ENCODE measurements around the gene ESD.

- TF ChIP-seq, protein P1, sequence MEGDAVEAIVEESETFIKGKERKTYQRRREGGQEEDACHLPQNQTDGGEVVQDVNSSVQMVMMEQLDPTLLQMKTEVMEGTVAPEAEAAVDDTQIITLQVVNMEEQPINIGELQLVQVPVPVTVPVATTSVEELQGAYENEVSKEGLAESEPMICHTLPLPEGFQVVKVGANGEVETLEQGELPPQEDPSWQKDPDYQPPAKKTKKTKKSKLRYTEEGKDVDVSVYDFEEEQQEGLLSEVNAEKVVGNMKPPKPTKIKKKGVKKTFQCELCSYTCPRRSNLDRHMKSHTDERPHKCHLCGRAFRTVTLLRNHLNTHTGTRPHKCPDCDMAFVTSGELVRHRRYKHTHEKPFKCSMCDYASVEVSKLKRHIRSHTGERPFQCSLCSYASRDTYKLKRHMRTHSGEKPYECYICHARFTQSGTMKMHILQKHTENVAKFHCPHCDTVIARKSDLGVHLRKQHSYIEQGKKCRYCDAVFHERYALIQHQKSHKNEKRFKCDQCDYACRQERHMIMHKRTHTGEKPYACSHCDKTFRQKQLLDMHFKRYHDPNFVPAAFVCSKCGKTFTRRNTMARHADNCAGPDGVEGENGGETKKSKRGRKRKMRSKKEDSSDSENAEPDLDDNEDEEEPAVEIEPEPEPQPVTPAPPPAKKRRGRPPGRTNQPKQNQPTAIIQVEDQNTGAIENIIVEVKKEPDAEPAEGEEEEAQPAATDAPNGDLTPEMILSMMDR (IDR thresholded peaks at IDR 0.05; ENCODE audit: low read depth, low read length): no peak
- TF ChIP-seq MYC (IDR thresholded peaks at IDR 0.05; ENCODE audit: low read depth, low read length) (no peak), POLR2A (IDR thresholded peaks at IDR 0.05; ENCODE audit: extremely low read depth, insufficient read length) (no peak), MAX (IDR thresholded peaks at IDR 0.05; ENCODE audit: low read depth, low read length) (no peak)
These were observed 48.7 kb downstream of the ESD start for GRCh38 chr13:46748300-46748699.
